Type B pancreatic cell (in vitro differentiated cells): ENCODE measurements around the gene FAM24A. TPM values are rescaled to one million over a fixed set of nuclear protein-coding genes. Genes with fewer than 3 reads are reported as not detected.

Experiments
- DNase-seq: peaks from one replicate; pipeline ENCODE4 v3.0.0; 2021; ENCODE audit warnings: mixed read lengths; ENCODE audit not compliant: unreplicated experiment; ENCODE audit errors: extremely low spot score
- H3K27ac Mint-ChIP-seq: 2 replicates; pipeline ENCODE4 v1.8.0; 2021; ENCODE audit warnings: mild to moderate bottlenecking, mixed read lengths
- H3K27me3 Mint-ChIP-seq: 2 replicates; pipeline ENCODE4 v1.8.0; 2021; ENCODE audit warnings: mixed read lengths
- H3K36me3 Mint-ChIP-seq: 2 replicates; pipeline ENCODE4 v1.8.0; 2021; ENCODE audit warnings: mixed read lengths
- H3K4me1 Mint-ChIP-seq: one replicate; pipeline ENCODE4 v1.8.0; 2021; ENCODE audit warnings: mixed read lengths; ENCODE audit not compliant: unreplicated experiment
- H3K4me3 Mint-ChIP-seq: 2 replicates; pipeline ENCODE4 v1.8.0; 2021; ENCODE audit warnings: mild to moderate bottlenecking, mixed read lengths
- H3K9me3 Mint-ChIP-seq: 2 replicates; pipeline ENCODE4 v1.8.0; 2021; ENCODE audit warnings: mixed read lengths
- total RNA-seq: library from RNA; stranded (reverse); gene quantifications from 2 replicates; pipeline ENCODE4 v1.2.1, GENCODE V29; 2021; ENCODE audit warnings: low replicate concordance
- TF ChIP-seq, protein P1 (sequence below): fragments of 200-600 bp; sonication (generic); conservative IDR thresholded peaks from 2 replicates; pipeline ENCODE4 v1.5.0; 2021; ENCODE audit warnings: antibody characterized with exemption, mild to moderate bottlenecking

Gene FAM24A
- total RNA-seq, 1 donor from 2014 or later = not detected

DNA sequence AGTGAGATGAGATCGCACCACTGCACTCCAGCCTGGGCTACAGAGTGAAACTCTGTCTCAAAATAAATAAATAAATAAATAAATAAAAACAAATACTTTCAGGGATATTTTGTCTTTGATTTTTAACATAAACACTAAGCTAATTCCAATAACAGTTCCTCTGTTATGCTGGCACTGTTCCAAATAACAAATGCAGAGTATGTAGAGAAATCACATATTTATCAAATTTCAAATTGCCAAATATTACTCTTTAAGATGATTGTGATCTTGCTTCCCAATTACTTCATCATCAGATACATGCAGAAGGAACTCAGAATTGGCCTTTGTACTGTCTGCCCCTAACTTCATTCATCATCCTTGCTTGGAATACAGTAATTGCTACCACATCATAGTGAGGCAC is 19.7 kb downstream of the FAM24A start:
- H3K36me3 Mint-ChIP-seq = peaks cover 7% of the 10 kb centered on the region
- H3K9me3 Mint-ChIP-seq = no peaks in the 10 kb centered on the region
- no peak for DNase-seq
- no peak overlapping the region for H3K4me3 Mint-ChIP-seq
- TF ChIP-seq, protein P1, sequence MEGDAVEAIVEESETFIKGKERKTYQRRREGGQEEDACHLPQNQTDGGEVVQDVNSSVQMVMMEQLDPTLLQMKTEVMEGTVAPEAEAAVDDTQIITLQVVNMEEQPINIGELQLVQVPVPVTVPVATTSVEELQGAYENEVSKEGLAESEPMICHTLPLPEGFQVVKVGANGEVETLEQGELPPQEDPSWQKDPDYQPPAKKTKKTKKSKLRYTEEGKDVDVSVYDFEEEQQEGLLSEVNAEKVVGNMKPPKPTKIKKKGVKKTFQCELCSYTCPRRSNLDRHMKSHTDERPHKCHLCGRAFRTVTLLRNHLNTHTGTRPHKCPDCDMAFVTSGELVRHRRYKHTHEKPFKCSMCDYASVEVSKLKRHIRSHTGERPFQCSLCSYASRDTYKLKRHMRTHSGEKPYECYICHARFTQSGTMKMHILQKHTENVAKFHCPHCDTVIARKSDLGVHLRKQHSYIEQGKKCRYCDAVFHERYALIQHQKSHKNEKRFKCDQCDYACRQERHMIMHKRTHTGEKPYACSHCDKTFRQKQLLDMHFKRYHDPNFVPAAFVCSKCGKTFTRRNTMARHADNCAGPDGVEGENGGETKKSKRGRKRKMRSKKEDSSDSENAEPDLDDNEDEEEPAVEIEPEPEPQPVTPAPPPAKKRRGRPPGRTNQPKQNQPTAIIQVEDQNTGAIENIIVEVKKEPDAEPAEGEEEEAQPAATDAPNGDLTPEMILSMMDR = no peak
- no peaks in the 10 kb centered on the region for H3K27me3 Mint-ChIP-seq
- no peaks in the 10 kb centered on the region for H3K4me1 Mint-ChIP-seq
- no peak overlapping the region for H3K27ac Mint-ChIP-seq

DNA sequence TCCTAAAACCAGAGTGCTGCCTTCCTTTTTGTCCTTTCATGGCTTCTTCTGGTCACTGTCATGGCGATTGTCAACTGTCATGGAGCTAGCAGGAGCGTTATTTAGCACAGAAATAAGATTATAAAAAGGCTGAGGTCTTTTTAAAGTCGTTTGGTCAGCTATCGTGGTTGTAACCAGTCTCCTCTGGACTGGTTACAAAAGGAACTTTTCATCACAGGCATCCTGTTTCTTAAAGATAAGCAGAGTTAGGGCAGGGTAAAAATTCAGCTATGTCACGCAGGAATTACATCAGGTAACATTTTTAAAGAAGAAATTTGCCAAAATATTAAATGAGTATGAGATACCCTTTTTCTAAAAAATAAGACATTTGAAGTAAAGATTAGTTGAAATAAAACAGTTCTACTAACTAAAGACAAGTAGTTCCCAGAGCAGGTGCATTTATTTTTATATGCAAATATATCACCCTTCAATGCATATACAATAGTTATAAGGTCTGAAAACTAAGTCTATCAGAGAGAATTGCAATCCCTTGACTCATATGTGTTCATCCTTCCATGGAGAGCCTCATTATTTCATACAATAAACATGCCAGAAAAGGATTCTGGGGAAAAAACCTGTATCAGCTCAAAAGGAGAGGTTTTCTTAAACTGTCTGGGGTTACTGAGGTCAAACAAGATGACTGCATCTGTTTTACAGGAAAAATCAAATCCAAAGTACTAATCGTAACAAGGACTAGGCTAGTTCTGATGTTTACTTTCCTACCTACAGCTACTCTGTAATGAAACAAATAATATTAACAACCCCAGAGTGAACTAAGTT is 20.9 kb downstream of the FAM24A start:
- no peaks in the 10 kb centered on the region for H3K4me1 Mint-ChIP-seq
- no peak overlapping the region for H3K27ac Mint-ChIP-seq

DNA sequence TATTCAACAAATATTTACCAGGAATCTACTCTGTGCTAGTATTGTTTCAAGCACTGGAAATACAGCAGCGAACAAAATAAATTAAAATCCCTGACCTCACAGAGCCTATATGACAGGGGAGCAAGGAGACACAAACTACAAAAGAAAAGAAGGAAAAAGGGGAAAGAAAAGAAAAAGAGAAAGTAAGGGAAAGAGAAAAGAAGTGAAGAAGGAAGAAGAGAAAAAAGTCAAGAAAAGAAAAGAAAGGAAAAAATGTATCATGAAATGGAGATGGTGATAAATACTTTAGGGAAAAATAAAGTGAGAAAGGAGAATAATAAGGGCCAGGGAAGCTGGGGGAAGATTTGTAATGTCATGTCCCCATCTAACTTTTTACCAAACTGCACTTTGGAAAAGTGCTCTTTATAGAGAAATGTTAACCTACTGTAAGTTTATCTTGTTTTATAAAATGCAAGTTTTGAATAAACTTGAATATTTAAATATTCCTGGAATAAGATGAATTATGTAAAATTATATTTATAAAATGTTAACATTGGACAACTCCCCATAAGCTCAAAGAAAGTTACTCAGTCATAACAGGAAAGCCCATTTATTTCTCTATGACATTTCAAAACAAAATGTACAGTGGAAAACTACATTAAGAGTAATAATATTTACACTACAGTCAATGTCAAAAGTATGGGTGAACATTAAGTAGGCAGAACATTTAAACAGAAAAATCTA is 28.9 kb downstream of the FAM24A start:
- no peak for DNase-seq
- Mint-ChIP-seq H3K27me3 (no peaks in the 10 kb centered on the region), H3K9me3 (no peaks in the 10 kb centered on the region), H3K4me1 (no peaks in the 10 kb centered on the region), H3K4me3 (no peak overlapping the region), H3K36me3 (peaks cover 20% of the 10 kb centered on the region), H3K27ac (no peak overlapping the region)
- TF ChIP-seq, protein P1 = no peak

More for the DNA sequence above, 20.9 kb downstream of the FAM24A start:
- H3K4me3 Mint-ChIP-seq = no peak overlapping the region
- no peaks in the 10 kb centered on the region for H3K9me3 Mint-ChIP-seq
- H3K27me3 Mint-ChIP-seq = no peaks in the 10 kb centered on the region
- H3K36me3 Mint-ChIP-seq = peaks cover 12% of the 10 kb centered on the region
- no peak for DNase-seq
- TF ChIP-seq, protein P1 = no peak

DNA sequence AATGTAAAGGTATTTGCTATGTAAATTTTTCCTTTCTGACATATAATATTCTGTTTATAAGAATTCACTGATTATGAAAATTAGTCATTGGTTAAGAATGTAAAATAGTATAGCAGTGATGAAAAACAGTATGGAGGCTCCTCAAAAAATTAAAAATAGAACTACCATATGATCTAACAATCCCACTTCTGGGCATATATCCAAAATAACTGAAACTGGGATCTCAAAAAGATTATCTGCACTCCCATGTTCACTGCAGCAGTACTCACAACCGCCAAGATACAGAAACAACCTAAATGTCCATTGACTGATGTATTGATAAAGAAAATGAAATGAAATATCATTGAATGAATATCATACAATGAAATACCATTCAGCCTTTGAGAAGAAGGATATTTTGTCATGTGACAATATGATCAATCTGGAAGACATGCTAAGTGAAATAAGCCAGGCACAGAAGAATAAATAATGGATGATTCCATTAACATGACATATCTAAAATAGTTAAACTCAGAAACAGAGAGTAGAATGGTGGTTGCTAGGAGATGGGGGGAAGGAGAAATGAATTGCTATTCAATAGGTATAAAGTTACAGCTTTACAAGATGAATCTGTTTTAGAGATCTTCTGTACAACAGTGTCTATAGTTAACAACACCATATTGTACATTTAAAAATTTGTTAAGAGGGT is 29.6 kb downstream of the FAM24A start:
- no peaks in the 10 kb centered on the region for H3K9me3 Mint-ChIP-seq
- no peak for DNase-seq
- H3K4me1 Mint-ChIP-seq = no peaks in the 10 kb centered on the region
- H3K36me3 Mint-ChIP-seq = peaks cover 17% of the 10 kb centered on the region
- no peak overlapping the region for H3K4me3 Mint-ChIP-seq
- TF ChIP-seq, protein P1 = no peak
- no peak overlapping the region for H3K27ac Mint-ChIP-seq
- H3K27me3 Mint-ChIP-seq = no peaks in the 10 kb centered on the region

DNA sequence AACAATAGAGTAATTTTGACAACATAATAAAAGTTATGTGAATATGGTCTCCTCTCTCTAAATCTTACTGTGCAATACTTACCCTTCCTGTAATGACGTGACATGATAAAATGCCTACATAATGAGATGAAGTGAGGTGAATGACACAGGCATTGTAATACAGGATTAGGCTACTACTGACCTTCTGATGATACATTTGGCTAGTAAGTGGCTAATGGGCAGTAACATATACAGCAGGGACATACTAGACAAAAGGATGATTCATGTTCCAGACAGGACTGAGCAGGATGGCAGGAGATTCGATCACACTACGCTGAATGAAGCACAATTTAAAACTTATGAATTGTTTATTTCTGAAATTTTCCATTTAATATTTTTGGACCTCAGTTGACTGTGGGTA is 38.9 kb downstream of the FAM24A start:
- Mint-ChIP-seq H3K4me3 (no peak overlapping the region), H3K9me3 (no peaks in the 10 kb centered on the region), H3K4me1 (peaks cover 17% of the 10 kb centered on the region), H3K36me3 (peaks cover 27% of the 10 kb centered on the region), H3K27ac (no peak overlapping the region), H3K27me3 (peaks cover 3% of the 10 kb centered on the region)
- DNase-seq = no peak
- TF ChIP-seq, protein P1 = no peak
